Effector memory CD4-positive, alpha-beta T cell (primary cell): ENCODE measurements around the gene BNC2.

Experiments
- DNase-seq, 3 donors: peaks; one replicate each; pipeline ENCODE4 v3.0.0-alpha.2; 2020
- H3K27ac ChIP-seq: 2 replicates; pipeline ENCODE4 v1.7.0; 2013; ENCODE audit warnings: mild to moderate bottlenecking, low read length, moderate library complexity; ENCODE audit not compliant: insufficient read depth, poor library complexity, severe bottlenecking
- H3K27me3 ChIP-seq: replicated peaks from 2 replicates; pipeline ENCODE4 v1.7.0; 2013; ENCODE audit warnings: mild to moderate bottlenecking, low read length; ENCODE audit not compliant: insufficient read depth, control insufficient read depth, poor library complexity, severe bottlenecking
- H3K36me3 ChIP-seq: 2 replicates; pipeline ENCODE4 v1.7.0; 2013; ENCODE audit warnings: mild to moderate bottlenecking, low read length, moderate library complexity; ENCODE audit not compliant: control insufficient read depth, insufficient read depth
- H3K4me1 ChIP-seq: 2 replicates; pipeline ENCODE4 v1.7.0; 2013; ENCODE audit warnings: low read length, mild to moderate bottlenecking; ENCODE audit not compliant: control insufficient read depth, insufficient read depth, poor library complexity, severe bottlenecking
- H3K4me3 ChIP-seq: 2 replicates; pipeline ENCODE4 v1.7.0; 2013; ENCODE audit warnings: low read length, low read depth, mild to moderate bottlenecking; ENCODE audit not compliant: insufficient read depth, poor library complexity, severe bottlenecking
- H3K9me3 ChIP-seq: 2 replicates; pipeline ENCODE4 v1.7.0; 2013; ENCODE audit warnings: mild to moderate bottlenecking, low read length, moderate library complexity; ENCODE audit not compliant: control insufficient read depth

BNC2 gene

DNA sequence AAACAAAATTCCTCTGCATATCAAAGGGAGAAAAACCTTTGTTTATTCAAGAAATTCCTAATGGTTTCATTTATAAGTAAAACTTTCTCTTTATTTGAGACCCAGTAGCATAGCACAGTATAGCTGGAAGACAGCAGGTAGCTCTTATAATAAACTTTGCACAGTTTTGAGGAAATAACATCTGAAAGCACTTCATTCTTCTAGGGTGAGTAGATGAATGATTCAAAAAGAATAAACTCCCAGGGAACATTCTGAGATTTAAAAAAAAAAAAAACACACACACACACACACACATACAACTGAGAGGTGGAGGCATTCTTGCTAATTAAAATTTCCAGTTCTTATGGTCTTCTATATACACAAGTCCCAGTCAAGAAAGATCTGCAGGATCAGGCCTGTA, 197.3 kb downstream of the BNC2 start:
- DNase-seq, result no peak
- Histone ChIP-seq H3K9me3 (no peaks in the 10 kb centered on the region), H3K4me1 (no peaks in the 10 kb centered on the region)

GRCh38 chr9:16672501-16672900, 198.0 kb downstream of the BNC2 start:
- Histone ChIP-seq H3K4me1 (no peaks in the 10 kb centered on the region), H3K27ac (no peak overlapping the region), H3K36me3 (no peaks in the 10 kb centered on the region), H3K4me3 (no peak overlapping the region), H3K9me3 (no peaks in the 10 kb centered on the region), H3K27me3 (no peaks in the 10 kb centered on the region)
- no peak for DNase-seq

More for the DNA sequence above, 197.3 kb downstream of the BNC2 start:
- Histone ChIP-seq H3K4me3 (no peak overlapping the region), H3K27ac (no peak overlapping the region), H3K36me3 (no peaks in the 10 kb centered on the region), H3K27me3 (no peaks in the 10 kb centered on the region)

DNA sequence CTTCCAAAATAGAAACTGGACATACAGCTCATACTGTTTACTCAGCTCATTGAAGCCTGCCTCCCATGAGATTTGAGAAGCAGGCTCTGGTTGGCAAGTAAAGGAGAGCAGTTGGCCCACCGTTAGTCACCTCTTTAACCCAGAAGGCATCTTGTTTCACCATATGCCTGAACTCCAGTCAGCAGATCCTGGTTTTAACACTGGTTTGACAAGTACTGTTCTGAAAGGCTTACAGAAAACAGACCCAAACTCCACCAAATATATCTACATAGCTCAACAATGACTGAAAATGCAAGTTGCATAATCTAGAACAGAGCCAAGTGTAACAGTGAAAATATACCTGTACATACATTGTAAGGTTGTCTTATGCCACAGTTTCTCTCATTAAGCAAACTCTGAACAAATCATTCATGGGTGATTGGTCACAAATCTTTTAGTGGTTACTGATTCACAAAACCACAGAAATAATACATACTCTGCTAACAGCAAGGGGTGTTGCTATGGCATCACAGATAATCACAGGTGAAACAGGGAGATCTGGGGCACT, 198.8 kb downstream of the BNC2 start:
- no peak overlapping the region for H3K4me3 ChIP-seq
- H3K27ac ChIP-seq, result no peak overlapping the region

GRCh38 chr9:16670791-16671190, 199.7 kb downstream of the BNC2 start:
- no peak overlapping the region for H3K27ac ChIP-seq
- no peaks in the 10 kb centered on the region for H3K36me3 ChIP-seq

More for the DNA sequence above, 198.8 kb downstream of the BNC2 start:
- no peak for DNase-seq
- H3K27me3 ChIP-seq, result no peaks in the 10 kb centered on the region
- no peaks in the 10 kb centered on the region for H3K4me1 ChIP-seq
- no peaks in the 10 kb centered on the region for H3K36me3 ChIP-seq
- H3K9me3 ChIP-seq, result no peaks in the 10 kb centered on the region

DNA sequence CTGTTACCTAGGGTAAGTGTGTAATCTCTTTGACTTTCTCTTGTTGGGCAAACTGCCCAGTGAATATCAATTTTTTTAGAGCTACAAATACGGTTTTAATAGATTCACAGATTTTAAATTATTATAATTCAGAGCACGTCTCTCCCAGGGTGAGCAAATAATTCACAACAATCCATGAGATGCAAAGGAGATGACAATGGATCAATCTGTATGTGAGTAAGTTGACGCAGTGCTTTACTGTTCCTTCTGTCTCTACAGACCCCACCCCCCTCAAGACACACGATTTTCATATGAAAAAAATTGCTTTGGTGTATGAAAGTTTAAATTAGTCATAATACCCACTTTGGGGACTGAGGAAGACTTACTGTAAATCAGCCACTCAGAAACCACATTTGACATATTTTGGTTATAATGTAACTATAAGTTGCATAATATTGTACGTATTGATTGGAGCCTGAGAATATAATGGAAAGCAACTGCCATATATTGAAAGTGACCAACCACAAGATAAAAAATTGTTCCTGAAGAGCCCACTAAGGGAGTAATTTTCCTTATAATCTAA, 201.7 kb downstream of the BNC2 start:
- Histone ChIP-seq H3K27ac (no peak overlapping the region), H3K9me3 (no peaks in the 10 kb centered on the region), H3K4me1 (no peaks in the 10 kb centered on the region)

More at GRCh38 chr9:16670791-16671190, 199.7 kb downstream of the BNC2 start:
- Histone ChIP-seq H3K4me3 (no peak overlapping the region), H3K27me3 (no peaks in the 10 kb centered on the region), H3K9me3 (no peaks in the 10 kb centered on the region), H3K4me1 (no peaks in the 10 kb centered on the region)
- no peak for DNase-seq

DNA sequence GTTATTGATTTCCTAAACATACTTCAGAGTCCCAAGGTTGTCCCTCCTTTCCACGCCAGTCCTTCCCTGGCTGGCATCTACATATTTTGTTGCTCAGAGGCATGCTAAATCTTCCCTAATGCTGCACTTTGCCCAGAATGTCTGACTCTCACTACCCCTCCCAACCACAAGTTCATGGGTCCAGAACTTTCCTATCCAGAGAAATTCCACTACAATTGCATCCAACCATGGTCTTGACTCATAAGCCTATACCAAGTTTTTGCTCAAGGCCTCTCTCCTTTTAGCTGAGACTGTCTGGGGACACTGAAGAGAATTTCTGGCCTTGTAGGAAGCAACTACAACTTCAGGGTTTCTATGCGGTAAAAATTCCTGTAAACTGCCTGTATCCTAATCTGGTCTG, 206.3 kb downstream of the BNC2 start:
- H3K36me3 ChIP-seq, result no peaks in the 10 kb centered on the region
- no peak for DNase-seq
- H3K27ac ChIP-seq, result no peak overlapping the region
- no peaks in the 10 kb centered on the region for H3K4me1 ChIP-seq
- no peak overlapping the region for H3K4me3 ChIP-seq
- no peaks in the 10 kb centered on the region for H3K27me3 ChIP-seq
- no peaks in the 10 kb centered on the region for H3K9me3 ChIP-seq

More for the DNA sequence above, 201.7 kb downstream of the BNC2 start:
- Histone ChIP-seq H3K4me3 (no peak overlapping the region), H3K27me3 (no peaks in the 10 kb centered on the region), H3K36me3 (no peaks in the 10 kb centered on the region)
- DNase-seq, result no peak

GRCh38 chr9:16661816-16662215, 208.7 kb downstream of the BNC2 start:
- no peak for DNase-seq
- H3K4me1 ChIP-seq, result no peaks in the 10 kb centered on the region
- H3K4me3 ChIP-seq, result no peak overlapping the region
- H3K36me3 ChIP-seq, result no peaks in the 10 kb centered on the region
- no peaks in the 10 kb centered on the region for H3K27me3 ChIP-seq
- H3K27ac ChIP-seq, result no peak overlapping the region
- no peaks in the 10 kb centered on the region for H3K9me3 ChIP-seq

GRCh38 chr9:16659096-16659495, 211.4 kb downstream of the BNC2 start:
- Histone ChIP-seq H3K27ac (no peak overlapping the region), H3K4me3 (no peak overlapping the region), H3K27me3 (no peaks in the 10 kb centered on the region), H3K4me1 (no peaks in the 10 kb centered on the region), H3K36me3 (no peaks in the 10 kb centered on the region), H3K9me3 (no peaks in the 10 kb centered on the region)
- DNase-seq, result no peak

GRCh38 chr9:16656432-16657169, 213.9 kb downstream of the BNC2 start:
- no peak for DNase-seq
- H3K9me3 ChIP-seq, result no peaks in the 10 kb centered on the region
- no peak overlapping the region for H3K4me3 ChIP-seq
- no peaks in the 10 kb centered on the region for H3K27me3 ChIP-seq
- no peaks in the 10 kb centered on the region for H3K36me3 ChIP-seq
- no peak overlapping the region for H3K27ac ChIP-seq
- H3K4me1 ChIP-seq, result no peaks in the 10 kb centered on the region

GRCh38 chr9:16654596-16655126, 215.8 kb downstream of the BNC2 start:
- no peaks in the 10 kb centered on the region for H3K9me3 ChIP-seq
- no peaks in the 10 kb centered on the region for H3K4me1 ChIP-seq
- H3K27me3 ChIP-seq, result no peaks in the 10 kb centered on the region
- H3K27ac ChIP-seq, result no peak overlapping the region
- no peak for DNase-seq
- no peak overlapping the region for H3K4me3 ChIP-seq
- H3K36me3 ChIP-seq, result no peaks in the 10 kb centered on the region
